DMS79 (cell line): ENCODE results near the gene S100A14.

Experiments
- DNase-seq: peaks from one replicate; lab custom pipeline; 2025; lab: John Stamatoyannopoulos, UW

S100A14 gene

GRCh38 chr1:153638261-153638660 is 22.1 kb upstream of the S100A14 start:
- DNase-seq, result no peak

DNA sequence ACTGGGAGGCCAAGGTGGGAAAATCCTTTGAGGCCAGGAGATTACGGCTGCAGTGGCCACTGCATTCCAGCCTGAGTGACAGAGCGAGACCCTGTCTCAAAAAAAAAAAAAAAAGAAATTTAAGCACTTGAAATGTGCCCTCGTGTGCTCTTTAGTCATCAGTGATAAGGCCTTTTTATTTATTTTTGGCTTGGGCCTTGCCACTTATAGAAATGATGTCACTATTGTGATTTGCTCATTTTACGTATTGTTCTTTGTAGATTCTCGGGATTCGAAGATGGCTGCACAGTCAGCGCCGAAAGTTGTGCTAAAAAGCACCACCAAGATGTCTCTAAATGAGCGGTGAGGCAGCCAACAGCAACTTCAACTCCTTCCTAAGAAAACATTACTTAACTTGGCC is 20.2 kb upstream of the S100A14 start:
- DNase-seq, result no peak

GRCh38 chr1:153635872-153636271 is 19.7 kb upstream of the S100A14 start:
- DNase-seq, result no peak

GRCh38 chr1:153633754-153634665 is 17.9 kb upstream of the S100A14 start, which contains the start of gene CHTOP:
CHTOP (plus strand) TSS chr1:153634066; CDS start chr1:153636589, 2,523 bp downstream.
- DNase-seq, result peak; percentile 95

GRCh38 chr1:153633161-153633753 is 17.1 kb upstream of the S100A14 start:
- no peak for DNase-seq

- no peak for DNase-seq
Measured at GRCh38 chr1:153631047-153632022, 15.2 kb upstream of the S100A14 start.

DNA sequence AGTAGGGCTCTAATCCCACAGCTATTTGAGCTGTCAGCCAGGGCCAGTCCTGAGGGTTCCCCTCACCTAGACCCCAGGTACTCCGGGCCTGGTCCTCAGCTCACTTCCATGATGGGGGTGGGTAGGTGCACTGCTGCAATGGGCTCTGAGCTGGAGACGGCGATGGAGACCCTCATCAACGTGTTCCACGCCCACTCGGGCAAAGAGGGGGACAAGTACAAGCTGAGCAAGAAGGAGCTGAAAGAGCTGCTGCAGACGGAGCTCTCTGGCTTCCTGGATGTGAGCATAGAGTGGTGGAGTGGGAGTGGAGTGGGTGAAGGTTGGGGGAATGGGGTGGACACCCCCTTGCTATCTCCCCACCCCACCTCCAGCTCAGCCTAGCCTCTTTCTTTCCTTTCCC is 14.3 kb upstream of the S100A14 start:
- no peak for DNase-seq

DNA sequence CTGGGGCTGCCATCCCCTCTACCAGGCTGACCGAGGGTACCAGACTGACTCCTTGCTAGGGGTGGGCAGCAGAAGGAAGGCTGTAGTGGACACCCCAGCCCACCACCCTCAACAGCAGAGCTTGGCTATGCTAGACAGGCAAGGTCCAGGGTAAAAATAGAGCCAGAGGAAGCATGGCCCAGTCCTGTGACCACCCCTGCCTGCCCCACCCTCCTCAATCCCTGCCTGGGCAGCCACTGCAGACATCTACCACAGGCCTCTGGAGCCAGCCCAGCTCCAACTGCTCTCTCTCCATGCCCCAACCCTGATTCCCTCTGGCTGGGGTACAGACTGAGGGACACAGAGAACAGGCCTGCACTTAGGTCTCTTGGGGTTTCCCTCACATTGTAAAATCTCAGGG is 13.8 kb upstream of the S100A14 start:
- no peak for DNase-seq

GRCh38 chr1:153629343-153629665 is 13.2 kb upstream of the S100A14 start:
- no peak for DNase-seq

DNA sequence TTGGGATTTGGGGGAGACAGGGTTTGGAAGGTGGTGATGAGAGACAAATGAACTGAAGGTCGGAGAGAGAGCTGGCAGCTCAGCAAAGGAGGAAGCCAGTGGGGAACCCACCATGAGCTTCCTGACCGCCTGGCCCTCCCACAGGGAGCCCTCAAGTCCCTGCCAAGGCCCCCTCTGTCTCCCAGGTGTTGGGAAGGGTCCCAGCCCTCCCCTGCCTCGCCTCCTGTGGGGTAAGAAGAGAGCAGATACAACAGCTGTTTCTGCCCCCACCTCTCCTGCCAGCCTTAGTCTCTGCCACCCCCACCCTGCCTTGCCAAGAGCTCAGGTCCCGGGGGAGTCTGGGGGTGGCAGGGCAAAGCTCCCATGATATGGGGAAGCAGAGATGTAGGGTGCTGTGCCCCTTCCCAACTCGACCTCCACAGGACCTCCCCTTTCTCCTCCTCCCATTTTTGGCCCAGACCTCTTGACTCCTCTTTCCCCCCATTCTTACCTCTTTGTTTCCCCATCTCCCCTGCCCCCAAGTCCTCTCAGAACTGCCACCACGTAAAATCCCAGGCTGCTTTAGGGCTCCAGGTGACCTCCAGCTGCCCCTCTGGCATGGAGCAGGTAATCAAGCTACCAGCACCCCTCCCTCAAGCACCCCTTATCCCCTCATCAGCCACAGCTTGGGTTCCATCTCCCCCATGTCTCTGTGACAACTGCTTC is 12.7 kb upstream of the S100A14 start:
- DNase-seq, result no peak

GRCh38 chr1:153627715-153628626 is 11.8 kb upstream of the S100A14 start, which contains the start of gene S100A1:
S100A1 (plus strand) TSS chr1:153628434; CDS start chr1:153630522, 2,088 bp downstream.
- DNase-seq, result no peak

GRCh38 chr1:153626904-153627714 is 11.0 kb upstream of the S100A14 start, which contains the start of gene S100A13:
S100A13 (minus strand) TSS chr1:153627505; CDS start chr1:153626472, 1,033 bp downstream.
- DNase-seq, result peak; percentile 96

DNA sequence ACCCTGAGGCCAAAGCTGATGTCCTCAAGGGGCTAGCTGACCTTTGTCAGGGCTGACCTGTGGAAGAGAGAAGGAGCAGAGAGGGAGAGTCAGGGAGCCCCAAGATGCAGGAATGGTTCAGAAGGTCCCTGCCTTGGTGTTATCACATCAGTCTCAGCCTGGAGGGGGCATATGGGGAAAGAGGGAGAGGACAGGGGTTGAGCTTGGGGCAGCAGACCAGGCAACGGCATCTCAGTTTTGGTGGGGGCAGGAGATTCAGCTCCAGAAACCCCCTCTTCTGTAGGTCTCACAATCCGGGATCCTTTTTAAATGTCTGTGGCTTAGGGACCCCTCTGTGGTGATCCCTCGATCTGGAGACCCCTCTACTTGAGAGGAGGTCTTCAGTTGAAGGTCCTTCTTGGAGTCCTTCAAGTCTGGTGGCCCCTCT is 10.4 kb upstream of the S100A14 start:
- no peak for DNase-seq

DNA sequence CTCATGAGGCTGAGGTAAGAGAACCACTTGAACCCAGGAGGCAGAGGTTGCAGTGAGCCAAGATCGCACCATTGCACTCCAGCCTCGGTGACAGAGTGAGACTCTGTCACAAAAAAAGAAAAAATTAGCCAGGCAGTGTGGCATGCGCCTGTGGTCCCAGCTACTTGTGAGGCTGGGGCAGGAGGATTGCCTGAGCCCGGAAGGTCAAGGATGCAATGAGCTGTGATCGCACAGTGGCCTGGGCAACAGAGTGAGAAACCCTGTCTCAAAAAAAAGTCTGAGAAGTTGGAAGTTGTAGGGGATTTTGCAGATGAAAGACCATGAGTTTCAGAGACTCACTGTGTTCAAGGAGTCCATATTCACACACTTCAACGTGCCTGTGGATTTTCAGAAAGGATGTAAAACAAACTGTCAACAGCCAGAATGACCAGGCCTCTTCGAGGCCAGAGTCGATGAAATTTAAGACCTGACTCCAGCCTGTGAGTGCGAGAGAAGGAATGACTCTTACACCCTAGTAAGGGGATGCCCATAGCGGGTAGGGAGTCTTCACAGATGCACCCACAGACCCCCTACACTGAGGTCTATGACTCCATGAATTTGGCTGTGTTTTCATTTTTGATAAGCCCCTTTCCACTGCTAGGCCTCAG is 9.0 kb upstream of the S100A14 start:
- no peak for DNase-seq

- no peak for DNase-seq
Measured at GRCh38 chr1:153623101-153623500, 7.0 kb upstream of the S100A14 start.

GRCh38 chr1:153619171-153619570 is 3.0 kb upstream of the S100A14 start:
- no peak for DNase-seq

- no peak for DNase-seq
Measured at GRCh38 chr1:153617663-153618062, 1.5 kb upstream of the S100A14 start.

DNA sequence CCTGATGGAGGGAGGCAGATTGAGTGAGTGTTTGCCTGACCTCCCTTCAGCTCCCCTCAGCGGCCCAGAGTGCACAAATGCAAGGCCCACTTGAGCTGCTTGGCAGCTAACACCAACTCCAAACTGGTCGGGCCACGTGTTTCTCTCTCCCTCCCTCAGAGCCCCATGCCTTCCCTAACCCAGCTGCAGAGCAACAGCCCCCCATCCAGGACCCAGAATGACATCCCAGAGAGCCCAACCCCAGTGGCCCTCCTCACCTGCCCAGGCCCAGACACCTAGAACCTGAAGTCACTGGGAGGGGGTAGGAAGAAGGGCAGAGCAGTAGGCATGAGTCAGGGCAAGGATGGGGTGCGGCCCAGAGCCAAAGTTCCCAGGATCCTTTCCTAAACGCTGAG is 789 bp upstream of the S100A14 start:
- peak; percentile 14 for DNase-seq

- no peak for DNase-seq
Measured at GRCh38 chr1:153615406-153615805, 719 bp downstream of the S100A14 start.
